ENCODE data around the gene RNF224.

DNA sequence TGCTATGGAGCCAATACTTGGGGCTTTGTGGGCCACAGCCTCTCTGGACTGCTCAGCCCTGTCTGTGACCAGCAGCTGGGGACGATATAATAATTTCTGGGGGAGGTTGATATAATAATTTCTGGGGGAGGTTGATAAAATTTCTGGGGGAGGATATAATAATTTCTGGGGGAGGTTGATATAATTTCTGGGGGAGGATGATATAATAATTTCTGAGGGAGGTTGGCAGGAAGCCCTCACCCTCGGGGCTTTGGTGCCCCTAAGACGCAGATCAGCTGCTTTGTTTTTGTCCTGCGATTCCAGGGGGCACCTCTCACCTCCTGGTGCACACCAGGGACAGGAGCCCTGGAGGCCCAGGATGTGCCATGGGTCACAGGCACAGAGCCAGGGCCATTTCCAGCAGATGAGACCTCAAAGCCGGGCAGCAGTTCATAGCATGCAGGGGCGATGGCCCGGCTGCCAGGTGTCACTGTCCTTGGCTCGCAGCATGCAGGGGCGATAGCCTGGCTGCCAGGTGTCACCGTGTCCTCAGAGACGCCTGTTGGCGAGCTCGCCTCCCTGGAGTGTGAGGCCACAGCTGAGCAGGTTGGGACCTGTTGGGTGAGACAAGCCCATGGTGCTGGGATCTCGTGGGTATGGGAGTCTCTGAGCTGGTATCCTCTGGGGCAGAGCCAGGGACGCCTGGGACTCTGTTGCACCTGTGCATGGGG lies 46.5 kb downstream of the RNF224 start:
- no peak for TF ChIP-seq GATA2 (IDR thresholded peaks at IDR 0.05; ENCODE audit: low read depth, low read length)
- no peak for TF ChIP-seq GATA3 (IDR thresholded peaks at IDR 0.05; ENCODE audit: low read depth, low read length)

All from SH-SY5Y (cell line).